ENCODE results near the gene PODXL2.

DNA sequence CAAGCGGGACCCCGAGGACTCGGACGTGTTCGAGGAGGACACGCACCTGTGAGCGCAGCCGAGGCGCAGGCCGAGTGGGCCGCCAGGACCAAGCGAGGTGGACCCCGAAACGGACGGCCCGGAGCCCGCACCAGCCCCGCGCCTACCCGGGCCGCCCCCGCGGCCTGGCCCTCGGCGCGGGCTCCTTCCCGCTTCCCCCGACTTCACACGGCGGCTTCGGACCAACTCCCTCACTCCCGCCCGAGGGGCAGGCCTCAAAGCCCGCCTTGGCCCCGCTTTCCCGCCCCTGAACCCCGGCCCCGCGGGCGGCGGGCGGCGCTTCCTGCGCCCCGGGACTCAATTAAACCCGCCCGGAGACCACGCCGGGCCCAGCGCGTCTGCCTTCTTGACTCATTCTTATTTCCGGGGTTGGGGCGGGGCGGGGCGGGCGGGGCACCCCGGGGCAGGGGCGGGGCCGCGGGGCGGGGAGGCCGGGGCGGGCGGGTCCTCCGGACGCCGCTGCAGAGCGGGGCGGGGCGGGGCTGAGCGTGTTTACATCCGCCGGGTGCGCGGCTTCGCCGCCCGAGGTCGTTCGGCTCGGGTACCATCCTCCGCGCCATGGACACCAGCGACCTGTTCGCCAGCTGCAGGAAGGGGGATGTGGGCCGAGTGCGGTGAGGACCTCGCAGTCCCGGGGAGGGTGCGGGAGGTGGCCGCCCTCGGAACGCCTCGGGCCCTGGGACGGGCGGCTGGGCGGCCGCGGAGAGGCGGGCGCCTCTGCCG, 43.6 kb downstream of the PODXL2 start, which contains the start of gene ABTB1:
- peak in 1 of 2 donors; percentile 63 for TF ChIP-seq POLR2A (IDR thresholded peaks at IDR 0.05)
- TF ChIP-seq, protein P1, sequence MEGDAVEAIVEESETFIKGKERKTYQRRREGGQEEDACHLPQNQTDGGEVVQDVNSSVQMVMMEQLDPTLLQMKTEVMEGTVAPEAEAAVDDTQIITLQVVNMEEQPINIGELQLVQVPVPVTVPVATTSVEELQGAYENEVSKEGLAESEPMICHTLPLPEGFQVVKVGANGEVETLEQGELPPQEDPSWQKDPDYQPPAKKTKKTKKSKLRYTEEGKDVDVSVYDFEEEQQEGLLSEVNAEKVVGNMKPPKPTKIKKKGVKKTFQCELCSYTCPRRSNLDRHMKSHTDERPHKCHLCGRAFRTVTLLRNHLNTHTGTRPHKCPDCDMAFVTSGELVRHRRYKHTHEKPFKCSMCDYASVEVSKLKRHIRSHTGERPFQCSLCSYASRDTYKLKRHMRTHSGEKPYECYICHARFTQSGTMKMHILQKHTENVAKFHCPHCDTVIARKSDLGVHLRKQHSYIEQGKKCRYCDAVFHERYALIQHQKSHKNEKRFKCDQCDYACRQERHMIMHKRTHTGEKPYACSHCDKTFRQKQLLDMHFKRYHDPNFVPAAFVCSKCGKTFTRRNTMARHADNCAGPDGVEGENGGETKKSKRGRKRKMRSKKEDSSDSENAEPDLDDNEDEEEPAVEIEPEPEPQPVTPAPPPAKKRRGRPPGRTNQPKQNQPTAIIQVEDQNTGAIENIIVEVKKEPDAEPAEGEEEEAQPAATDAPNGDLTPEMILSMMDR (IDR thresholded peaks at IDR 0.05): no peak
